Nephron (organoid): ENCODE results near the gene DUT.

Experiments used
- H3K27ac Mint-ChIP-seq, 3 experiments: 2 replicates each; pipeline ENCODE4 v1.8.0; 2020; ENCODE audit warnings: mixed read lengths in 3 of 3, mild to moderate bottlenecking in 2 of 3, moderate library complexity in 1 of 3
- H3K27me3 Mint-ChIP-seq: 2 replicates; pipeline ENCODE4 v1.8.0; 2021; ENCODE audit warnings: low read depth, mild to moderate bottlenecking, moderate library complexity, mixed read lengths
- H3K36me3 Mint-ChIP-seq: 2 replicates; pipeline ENCODE4 v1.8.0; 2020; ENCODE audit warnings: low read depth, mixed read lengths
- H3K4me1 Mint-ChIP-seq: 2 replicates; pipeline ENCODE4 v1.8.0; 2020; ENCODE audit warnings: mixed read lengths
- H3K4me3 Mint-ChIP-seq, 3 experiments: 2 replicates each; pipeline ENCODE4 v1.8.0; 2020; ENCODE audit warnings: mild to moderate bottlenecking in 3 of 3, mixed read lengths in 3 of 3, moderate library complexity in 2 of 3
- H3K9me3 Mint-ChIP-seq: 2 replicates; pipeline ENCODE4 v1.8.0; 2020; ENCODE audit warnings: mixed read lengths
- CTCF ChIP-seq, 3 experiments: fragments of 200-600 bp; sonication (generic); IDR thresholded peaks; one replicate each; pipeline ENCODE4 v1.5.0; 2021; ENCODE audit warnings: antibody characterized with exemption in 3 of 3; ENCODE audit not compliant: unreplicated experiment in 3 of 3

Gene DUT

GRCh38 chr15:48306639-48307038 lies 24.6 kb upstream of the DUT start:
- Mint-ChIP-seq H3K4me3 (no peak overlapping the region), H3K9me3 (no peaks in the 10 kb centered on the region), H3K4me1 (no peaks in the 10 kb centered on the region), H3K27ac (no peak overlapping the region), H3K27me3 (no peaks in the 10 kb centered on the region), H3K36me3 (no peaks in the 10 kb centered on the region)
- no peak for TF ChIP-seq CTCF (IDR thresholded peaks at IDR 0.05; ENCODE audit: unreplicated experiment in 3 of 3)

DNA sequence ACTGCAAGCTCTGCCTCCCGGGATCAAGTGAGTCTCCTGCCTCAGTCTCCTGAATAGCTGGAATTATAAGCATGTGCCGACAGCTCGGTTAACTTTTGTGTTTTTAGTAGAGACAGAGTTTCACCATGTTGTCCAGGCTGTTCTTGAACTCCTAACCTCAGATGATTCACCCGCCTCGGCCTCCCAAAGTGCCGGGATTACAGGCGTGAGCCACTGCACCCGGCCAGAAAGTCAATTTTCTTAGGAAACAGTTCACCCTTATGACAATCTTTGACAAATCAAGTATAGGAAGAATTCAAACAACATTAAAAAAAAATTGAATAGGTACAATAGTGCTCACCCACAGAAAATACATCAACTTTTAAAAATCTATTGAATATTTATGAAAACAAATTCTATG lies 23.6 kb upstream of the DUT start:
- Mint-ChIP-seq H3K27me3 (no peaks in the 10 kb centered on the region), H3K27ac (no peak overlapping the region), H3K9me3 (no peaks in the 10 kb centered on the region), H3K4me3 (no peak overlapping the region), H3K36me3 (no peaks in the 10 kb centered on the region), H3K4me1 (no peaks in the 10 kb centered on the region)
- TF ChIP-seq CTCF (IDR thresholded peaks at IDR 0.05; ENCODE audit: unreplicated experiment in 3 of 3) = no peak

GRCh38 chr15:48309740-48310139 lies 21.5 kb upstream of the DUT start:
- H3K27ac Mint-ChIP-seq = no peak overlapping the region
- no peaks in the 10 kb centered on the region for H3K36me3 Mint-ChIP-seq
- no peaks in the 10 kb centered on the region for H3K4me1 Mint-ChIP-seq
- H3K9me3 Mint-ChIP-seq = no peaks in the 10 kb centered on the region
- no peak for TF ChIP-seq CTCF (IDR thresholded peaks at IDR 0.05; ENCODE audit: unreplicated experiment in 3 of 3)
- no peaks in the 10 kb centered on the region for H3K27me3 Mint-ChIP-seq
- no peak overlapping the region for H3K4me3 Mint-ChIP-seq

DNA sequence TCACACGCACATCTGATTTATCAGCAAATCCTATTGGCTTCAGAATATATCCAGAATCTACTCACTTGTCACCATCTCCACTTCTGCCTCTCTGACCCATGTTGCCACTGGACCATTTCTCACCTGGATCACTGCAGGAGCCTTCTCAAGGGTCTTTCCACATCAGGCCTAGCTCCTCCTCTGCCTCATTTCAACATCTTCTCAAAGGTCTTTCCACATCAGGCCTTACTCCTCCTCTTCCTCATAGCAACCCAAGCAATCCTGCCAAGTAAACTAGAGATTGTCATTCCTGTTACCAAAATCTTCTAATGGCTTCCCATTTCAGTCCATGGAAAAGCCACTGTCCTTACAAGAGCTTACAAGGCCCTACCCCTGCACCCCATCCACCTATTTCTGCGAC lies 18.0 kb upstream of the DUT start:
- Mint-ChIP-seq H3K9me3 (peaks cover 2% of the 10 kb centered on the region), H3K4me1 (no peaks in the 10 kb centered on the region), H3K36me3 (no peaks in the 10 kb centered on the region), H3K27ac (no peak overlapping the region), H3K4me3 (no peak overlapping the region), H3K27me3 (no peaks in the 10 kb centered on the region)
- no peak for TF ChIP-seq CTCF (IDR thresholded peaks at IDR 0.05; ENCODE audit: unreplicated experiment in 3 of 3)

DNA sequence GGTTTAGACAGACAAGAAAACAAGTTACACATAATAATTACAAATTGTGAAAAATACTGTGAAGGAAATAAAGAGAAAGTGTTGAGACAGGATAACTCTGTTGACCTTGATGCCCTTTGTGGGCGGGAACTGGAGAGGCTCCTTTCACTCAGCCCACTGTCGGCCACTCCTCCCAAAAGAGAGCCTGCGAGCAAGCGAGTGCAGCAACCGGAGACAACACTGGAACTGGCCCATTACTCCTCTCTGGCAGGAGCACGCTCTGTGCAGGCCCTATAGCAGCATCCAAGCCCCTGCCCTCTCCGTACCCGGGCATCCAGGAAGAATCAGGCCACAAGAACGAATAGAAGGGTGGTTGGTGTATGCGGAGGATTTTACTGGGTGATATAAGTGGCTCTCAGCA lies 16.2 kb upstream of the DUT start:
- H3K4me3 Mint-ChIP-seq = no peak overlapping the region
- H3K27ac Mint-ChIP-seq = no peak overlapping the region
- no peaks in the 10 kb centered on the region for H3K4me1 Mint-ChIP-seq
- TF ChIP-seq CTCF (IDR thresholded peaks at IDR 0.05; ENCODE audit: unreplicated experiment in 3 of 3) = no peak
- no peaks in the 10 kb centered on the region for H3K36me3 Mint-ChIP-seq
- H3K27me3 Mint-ChIP-seq = no peaks in the 10 kb centered on the region
- H3K9me3 Mint-ChIP-seq = peaks cover 2% of the 10 kb centered on the region

- no peaks in the 10 kb centered on the region for H3K36me3 Mint-ChIP-seq
- TF ChIP-seq CTCF (IDR thresholded peaks at IDR 0.05; ENCODE audit: unreplicated experiment in 3 of 3) = no peak
- no peak overlapping the region for H3K27ac Mint-ChIP-seq
- H3K27me3 Mint-ChIP-seq = no peaks in the 10 kb centered on the region
- no peaks in the 10 kb centered on the region for H3K4me1 Mint-ChIP-seq
- peaks cover 2% of the 10 kb centered on the region for H3K9me3 Mint-ChIP-seq
- no peak overlapping the region for H3K4me3 Mint-ChIP-seq
These were observed 14.0 kb upstream of the DUT start for GRCh38 chr15:48317221-48317620.
